Heart left ventricle (tissue), 16 donors: Measurements from ENCODE around the gene RPS27. TPM values are rescaled to one million over a fixed set of nuclear protein-coding genes. Genes with fewer than 3 reads are reported as not detected.
"Not testable (repeated sequence)": the region's sequence is repeated elsewhere in the genome, so short reads cannot be mapped to it uniquely, and the experiment has no call there.

ENCODE experiments used
- ATAC-seq, 4 donors: fragments of 200-7000 bp; cut with Tn5 transposase; one replicate each; pipeline ENCODE4 v1.9.1; 2020 to 2022; ENCODE audit warnings: moderate library complexity in 4 of 4, mild to moderate bottlenecking in 3 of 4, moderate number of reproducible peaks in 1 of 4
- DNase-seq, 5 donors: peaks; one replicate each; pipeline ENCODE4 v3.0.0-alpha.2; 2020
- H3K27ac ChIP-seq, 12 donors: fragments of 200-600 bp; sonication (generic) in 4 of 12; one replicate each; pipeline versions ENCODE4 v1.5.0 to v1.8.0; 2016 to 2022; ENCODE audit warnings: mild to moderate bottlenecking in 2 of 12
- H3K27me3 ChIP-seq, 9 donors: fragments of 200-600 bp; sonication (generic) in 2 of 9; one replicate each; pipeline versions ENCODE4 v1.5.1 to v1.8.0; 2016 to 2022; ENCODE audit warnings: mild to moderate bottlenecking in 3 of 9
- H3K36me3 ChIP-seq, 9 donors: fragments of 200-600 bp; sonication (generic) in 2 of 9; one replicate each; pipeline versions ENCODE4 v1.5.0 to v1.8.0; 2018 to 2022; ENCODE audit warnings: mild to moderate bottlenecking in 2 of 9
- H3K4me1 ChIP-seq, 12 donors: fragments of 200-600 bp; sonication (generic) in 4 of 12; one replicate each; pipeline versions ENCODE4 v1.5.0 to v1.8.0; 2016 to 2022; ENCODE audit warnings: mild to moderate bottlenecking in 3 of 12
- H3K4me3 ChIP-seq, 12 donors: fragments of 200-600 bp; sonication (generic) in 4 of 12; one replicate each; pipeline versions ENCODE4 v1.5.0 to v1.8.0; 2017 to 2022; ENCODE audit warnings: mild to moderate bottlenecking in 9 of 12, moderate library complexity in 4 of 12
- H3K9me3 ChIP-seq, 12 donors: fragments of 200-600 bp; sonication (generic) in 4 of 12; one replicate each; pipeline versions ENCODE4 v1.5.0 to v1.8.0; 2016 to 2022; ENCODE audit warnings: mild to moderate bottlenecking in 1 of 12
- CTCF ChIP-seq, 12 donors: fragments of 200-600 bp; sonication (generic) in 4 of 12; IDR thresholded peaks; one replicate each; pipeline versions ENCODE4 v1.5.0 to v1.8.0; 2018 to 2022; ENCODE audit warnings: antibody characterized with exemption in 12 of 12, mild to moderate bottlenecking in 5 of 12
- POLR2A ChIP-seq, 2 donors: fragments of 450-650 bp; IDR thresholded peaks; one replicate each; pipeline ENCODE4 v1.6.1; 2017; ENCODE audit warnings: antibody characterized with exemption in 2 of 2, mild to moderate bottlenecking in 2 of 2, moderate library complexity in 2 of 2
- WGBS, 4 donors: extraction: QIAGEN DNeasy Blood & Tissue Kit in 2 of 4; methylation state at CpG; one replicate each; pipeline versions ENCODE4 v1.1.5 to v1.1.7; 2013 to 2018; 5-methylcytosine and 5-hydroxymethylcytosine counted together
- intact Hi-C, 10 donors: fragments of 100-400 bp; cut with DNase I; formaldehyde crosslinking; loops; one replicate each; pipeline versions ENCODE4 v1.11.1 to v1.14.2; 2022
- polyA plus RNA-seq, 2 donors: library from polyadenylated mRNA; stranded (reverse); fragments of 200-250 nt; gene quantifications; one replicate each; pipeline ENCODE4 v1.2.3, GENCODE V29; 2013
- total RNA-seq, 9 donors: library from RNA; depleted of rRNA in 2 of 9; stranded (reverse); fragments of >200 nt in 2 of 9; fragmentation: NEBNext Ultra II Directional in 3 of 9; extraction: Animal tissue kit (Norgen Biotek cat#: 25700) in 3 of 9; gene quantifications; one replicate each; pipeline versions ENCODE4 v1.1.0 to v1.2.4, GENCODE V29; 2016 to 2023
- donor health status: ischemic (EF 13 %, LVEDD 7.1; RV severe dilation, severe dysfunction).
- donor health status: healthy with polysubstance abuse.
- donor health status: DM: no; HTN: yes; CAD: no.
- donor health status: DM: no; HTN: no; CAD: no.
- donor health status: ischemic (EF 25% LVEDD 6.9; RV normal size, moderate dysfunction).
- donor health status: ischemic (EF 25% LVEDD 5.7; RV mildly dilated, moderate dysfunction).
- donor health status: healthy.
- donor health status: DM: yes; HTN: yes; CAD: no.
- donor health status: ischemic (EF 35%, LVEDD 5.7; RV mildly dilated, moderate dysfunction).
- donor health status: nonischemic (EF 11% LVEDD 7.7; RV severe dilation, severe dysfunction).
- donor health status: DM: yes; HTN: yes; CAD: no.
- donor health status: PGD.
- donor health status: ischemic (EF 29% LVEDD 5.4; RV normal size, mild dysfunction).
- donor health status: nonischemic (EF 23%, LVEDD 6.1; RV moderate dilation, normal function).

RPS27 gene
- total and polyA plus RNA-seq, 11 donors, result 537 to 7,204 (median 882) TPM

GRCh38 chr1:154000420-154000819, 9.9 kb downstream of the RPS27 start:
- 77 to 80% (median 78%) methylated on average over 4 of the region's 4 CpGs for WGBS, 4 donors
- DNase-seq (no peak), ATAC-seq (no peak)
- TF ChIP-seq CTCF (IDR thresholded peaks at IDR 0.05), result no peak
- no peak for TF ChIP-seq POLR2A (IDR thresholded peaks at IDR 0.05)
- no peaks in the 10 kb centered on the region for H3K27me3 ChIP-seq
- no peak overlapping the region for H3K27ac ChIP-seq
- H3K36me3 ChIP-seq, result peaks cover 0 to 8% (median 4%) of the 10 kb centered on the region in 9 donors
- H3K4me3 ChIP-seq, result no peak overlapping the region
- intact Hi-C loops, result no loop called here
- no peaks in the 10 kb centered on the region for H3K9me3 ChIP-seq
- no peaks in the 10 kb centered on the region for H3K4me1 ChIP-seq

DNA sequence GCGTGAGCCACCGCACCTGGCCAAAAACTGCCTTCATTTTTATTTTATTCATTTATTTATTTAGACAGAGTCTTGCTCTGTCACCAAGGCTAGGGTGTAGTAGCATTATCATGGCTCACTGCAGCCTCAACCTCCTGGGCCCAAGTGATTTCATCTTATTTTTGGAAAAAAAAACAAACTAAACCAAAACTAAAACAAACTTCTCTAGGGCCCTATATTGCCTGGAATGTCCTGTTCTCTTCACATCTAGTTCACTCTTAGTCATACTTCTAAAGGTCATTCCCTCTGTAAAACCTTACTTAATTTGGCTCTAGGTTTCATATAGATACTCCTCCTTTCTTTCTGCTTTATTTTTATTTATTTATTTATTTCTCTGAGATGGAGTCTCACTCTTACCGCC, 15.6 kb downstream of the RPS27 start:
- intact Hi-C loops, result no loop called here
- ATAC-seq (no peak), DNase-seq (no peak)
- Histone ChIP-seq H3K36me3 (no peaks in the 10 kb centered on the region), H3K27me3 (no peaks in the 10 kb centered on the region), H3K4me3 (no peak overlapping the region), H3K9me3 (no peaks in the 10 kb centered on the region), H3K27ac (no peak overlapping the region), H3K4me1 (no peaks in the 10 kb centered on the region)
- TF ChIP-seq CTCF (IDR thresholded peaks at IDR 0.05) (no peak), POLR2A (IDR thresholded peaks at IDR 0.05) (no peak)
- WGBS, 4 donors, result 92 to 97% (median 94%) methylated on average over 3 of the region's 3 CpGs

DNA sequence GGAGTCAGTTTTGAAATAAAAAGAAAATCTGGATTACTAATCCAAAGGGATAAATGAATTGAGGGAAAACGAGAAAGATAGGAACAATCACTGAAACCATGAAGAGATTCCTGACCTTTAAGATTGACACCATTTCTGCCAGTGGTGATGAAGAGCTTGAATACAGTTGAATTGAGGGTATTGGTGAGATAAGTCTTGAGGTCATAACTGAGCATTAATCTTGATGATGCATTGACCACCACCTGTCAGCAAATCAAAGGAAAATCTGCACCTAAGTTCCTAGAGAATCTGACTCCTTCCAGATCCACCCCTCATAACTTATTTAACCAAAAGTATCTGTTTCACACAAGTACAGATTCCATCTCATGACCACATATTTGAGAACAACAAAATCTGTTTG, 21.6 kb downstream of the RPS27 start:
- Histone ChIP-seq H3K27ac (no peak overlapping the region), H3K36me3 (no peaks in the 10 kb centered on the region), H3K4me3 (no peak overlapping the region), H3K9me3 (no peaks in the 10 kb centered on the region), H3K27me3 (no peaks in the 10 kb centered on the region), H3K4me1 (no peaks in the 10 kb centered on the region)
- 55 to 69% (median 63%) methylated on average over 1 of the region's 1 CpG for WGBS, 4 donors
- DNase-seq, result no peak
- intact Hi-C loops, result no loop called here
- no peak for TF ChIP-seq CTCF (IDR thresholded peaks at IDR 0.05)
- TF ChIP-seq POLR2A (IDR thresholded peaks at IDR 0.05), result no peak
- no peak for ATAC-seq

DNA sequence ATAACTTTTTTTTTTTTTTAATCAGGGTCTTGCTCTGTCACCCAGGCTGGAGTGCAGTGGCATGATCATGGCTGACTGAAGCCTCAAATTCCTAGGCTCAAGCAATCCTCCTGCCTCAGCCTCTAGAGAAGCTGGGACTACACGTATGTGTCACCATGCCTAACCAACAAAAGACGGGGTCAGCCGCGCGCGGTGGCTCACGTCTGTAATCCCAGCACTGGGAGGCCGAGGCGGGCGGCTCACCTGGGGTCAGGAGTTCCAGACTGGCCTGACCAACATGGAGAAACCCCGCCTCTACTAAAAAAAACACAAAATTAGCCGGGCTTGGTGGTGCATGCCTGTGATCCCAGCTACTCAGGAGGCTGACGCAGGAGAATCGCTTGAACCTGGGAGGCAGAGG, 22.0 kb downstream of the RPS27 start:
- H3K36me3 ChIP-seq, H3K27me3 ChIP-seq, DNase-seq, ATAC-seq, intact Hi-C loops, H3K27ac ChIP-seq, H3K9me3 ChIP-seq, H3K4me3 ChIP-seq, H3K4me1 ChIP-seq: not testable (repeated sequence)
- 93 to 96% (median 95%) methylated on average over 14 of the region's 14 CpGs for WGBS, 4 donors

DNA sequence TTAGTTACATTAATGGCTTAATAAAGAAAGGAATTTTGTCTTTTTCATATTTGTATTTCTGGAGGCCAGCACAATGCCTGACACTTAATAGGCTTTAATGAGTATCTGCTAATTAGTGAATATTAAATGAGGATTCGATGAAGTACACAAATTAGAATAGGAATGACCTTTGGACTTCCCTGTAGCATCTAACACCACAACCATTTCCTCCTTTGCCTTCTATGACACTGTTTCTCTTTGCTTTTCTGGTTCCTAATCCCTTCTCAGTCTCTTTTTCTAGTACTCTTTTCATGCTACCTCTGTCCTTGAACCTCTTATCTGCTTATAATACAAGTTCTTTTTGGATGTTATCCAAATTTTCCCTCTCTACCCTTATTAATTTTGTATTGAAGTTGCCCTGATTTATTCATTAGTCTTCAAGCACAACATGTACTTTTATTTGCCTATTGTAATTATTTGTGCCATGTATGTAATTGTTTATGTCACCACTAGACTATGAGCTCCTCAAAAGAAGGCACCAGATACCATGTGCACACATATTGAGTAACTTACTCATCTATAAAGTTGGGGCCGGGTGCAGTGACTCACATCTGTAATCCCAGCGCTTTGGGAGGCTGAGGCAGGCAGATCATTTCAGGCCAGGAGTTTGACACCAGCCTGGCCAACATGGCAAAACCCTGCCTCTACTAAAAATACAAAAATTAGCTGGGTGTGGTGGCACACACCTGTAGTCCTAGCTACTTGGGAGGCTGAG, 23.8 kb downstream of the RPS27 start:
- H3K9me3 ChIP-seq, result no peaks in the 10 kb centered on the region
- H3K36me3 ChIP-seq, result no peaks in the 10 kb centered on the region
- 84 to 90% (median 88%) methylated on average over 3 of the region's 3 CpGs for WGBS, 4 donors
- H3K4me1 ChIP-seq, result no peaks in the 10 kb centered on the region
- no peak overlapping the region for H3K27ac ChIP-seq
- no peak overlapping the region for H3K4me3 ChIP-seq
- no peak for ATAC-seq
- TF ChIP-seq CTCF (IDR thresholded peaks at IDR 0.05) (no peak), POLR2A (IDR thresholded peaks at IDR 0.05) (no peak)
- intact Hi-C loops, result no loop called here
- no peaks in the 10 kb centered on the region for H3K27me3 ChIP-seq
- DNase-seq, result no peak
